SK-N-SH (cell line): ENCODE data around the gene SPTBN5.

Source experiments
- EP300 ChIP-seq, 2 experiments: IDR thresholded peaks; 2 replicates each; pipeline versions ENCODE4 v1.4.0 to v1.6.1; 2012; ENCODE audit warnings: borderline replicate concordance in 1 of 2, low read depth in 1 of 2, low read length in 1 of 2
- EZH2phosphoT487 ChIP-seq: fragments of 200-600 bp; sonication (generic); IDR thresholded peaks from 2 replicates; pipeline ENCODE4 v1.6.1; 2017; ENCODE audit warnings: low read depth, mixed run types, mild to moderate bottlenecking, antibody characterized with exemption, moderate library complexity, borderline replicate concordance
- RFX5 ChIP-seq: IDR thresholded peaks from 2 replicates; pipeline ENCODE4 v1.6.1; 2012; ENCODE audit warnings: mild to moderate bottlenecking, improper control_type of control experiment, low read length
- USF2 ChIP-seq: fragments of 150-350 bp; IDR thresholded peaks from 2 replicates; pipeline ENCODE4 v1.6.1; 2017; ENCODE audit warnings: antibody characterized with exemption, low read length, low read depth, borderline replicate concordance
- YY1 ChIP-seq: IDR thresholded peaks from 2 replicates; pipeline ENCODE4 v1.4.0; 2012; ENCODE audit warnings: low read depth, mild to moderate bottlenecking
- TF ChIP-seq, protein P1 (sequence below): fragments of 200-600 bp; sonication (generic); IDR thresholded peaks from 2 replicates; pipeline ENCODE4 v1.6.1; 2017; ENCODE audit warnings: antibody characterized with exemption, mild to moderate bottlenecking, moderate library complexity
- TF ChIP-seq, protein P2 (sequence below): IDR thresholded peaks from 2 replicates; pipeline ENCODE4 v1.4.0; 2012; ENCODE audit warnings: low read depth, borderline replicate concordance

- TF ChIP-seq, protein P1, sequence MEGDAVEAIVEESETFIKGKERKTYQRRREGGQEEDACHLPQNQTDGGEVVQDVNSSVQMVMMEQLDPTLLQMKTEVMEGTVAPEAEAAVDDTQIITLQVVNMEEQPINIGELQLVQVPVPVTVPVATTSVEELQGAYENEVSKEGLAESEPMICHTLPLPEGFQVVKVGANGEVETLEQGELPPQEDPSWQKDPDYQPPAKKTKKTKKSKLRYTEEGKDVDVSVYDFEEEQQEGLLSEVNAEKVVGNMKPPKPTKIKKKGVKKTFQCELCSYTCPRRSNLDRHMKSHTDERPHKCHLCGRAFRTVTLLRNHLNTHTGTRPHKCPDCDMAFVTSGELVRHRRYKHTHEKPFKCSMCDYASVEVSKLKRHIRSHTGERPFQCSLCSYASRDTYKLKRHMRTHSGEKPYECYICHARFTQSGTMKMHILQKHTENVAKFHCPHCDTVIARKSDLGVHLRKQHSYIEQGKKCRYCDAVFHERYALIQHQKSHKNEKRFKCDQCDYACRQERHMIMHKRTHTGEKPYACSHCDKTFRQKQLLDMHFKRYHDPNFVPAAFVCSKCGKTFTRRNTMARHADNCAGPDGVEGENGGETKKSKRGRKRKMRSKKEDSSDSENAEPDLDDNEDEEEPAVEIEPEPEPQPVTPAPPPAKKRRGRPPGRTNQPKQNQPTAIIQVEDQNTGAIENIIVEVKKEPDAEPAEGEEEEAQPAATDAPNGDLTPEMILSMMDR, result no peak
- TF ChIP-seq USF2, result no peak
- TF ChIP-seq, protein P2, sequence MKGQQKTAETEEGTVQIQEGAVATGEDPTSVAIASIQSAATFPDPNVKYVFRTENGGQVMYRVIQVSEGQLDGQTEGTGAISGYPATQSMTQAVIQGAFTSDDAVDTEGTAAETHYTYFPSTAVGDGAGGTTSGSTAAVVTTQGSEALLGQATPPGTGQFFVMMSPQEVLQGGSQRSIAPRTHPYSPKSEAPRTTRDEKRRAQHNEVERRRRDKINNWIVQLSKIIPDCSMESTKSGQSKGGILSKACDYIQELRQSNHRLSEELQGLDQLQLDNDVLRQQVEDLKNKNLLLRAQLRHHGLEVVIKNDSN, result no peak
- TF ChIP-seq RFX5, result no peak
- no peak for TF ChIP-seq EZH2phosphoT487
- no peak for TF ChIP-seq YY1
- no peak for TF ChIP-seq EP300 (IDR thresholded peaks at IDR 0.05; ENCODE audit: borderline replicate concordance in 1 of 2, low read depth in 1 of 2, low read length in 1 of 2)
Measured at GRCh38 chr15:41919201-41919820, 25.5 kb upstream of the SPTBN5 start.
